ENCODE data around the gene ANKMY1.

Gene ANKMY1

GRCh38 chr2:240557808-240558207 is at the start of gene ANKMY1:
ANKMY1 (minus strand) TSS chr2:240557988; CDS start chr2:240557335, 653 bp downstream.
- no peak within 1 kb of the TSS for H3K27ac ChIP-seq
- DNase-seq (ENCODE audit: low read depth, low spot score): no peak

- no peak for DNase-seq (ENCODE audit: low read depth, low spot score)
- H3K27ac ChIP-seq: no peak overlapping the region
Measured at GRCh38 chr2:240605867-240606743, 48.3 kb upstream of the ANKMY1 start.

GRCh38 chr2:240604939-240605716 is 47.3 kb upstream of the ANKMY1 start:
- DNase-seq (ENCODE audit: low read depth, low spot score): no peak
- no peak overlapping the region for H3K27ac ChIP-seq

GRCh38 chr2:240604291-240604938 is 46.6 kb upstream of the ANKMY1 start:
- no peak for DNase-seq (ENCODE audit: low read depth, low spot score)
- H3K27ac ChIP-seq: no peak overlapping the region

- H3K27ac ChIP-seq: no peak overlapping the region
- DNase-seq (ENCODE audit: low read depth, low spot score): no peak
Measured at GRCh38 chr2:240603846-240604245, 46.1 kb upstream of the ANKMY1 start.

GRCh38 chr2:240603081-240603835 is 45.5 kb upstream of the ANKMY1 start:
- H3K27ac ChIP-seq: no peak overlapping the region
- no peak for DNase-seq (ENCODE audit: low read depth, low spot score)

GRCh38 chr2:240602266-240603050 is 44.7 kb upstream of the ANKMY1 start:
- no peak for DNase-seq (ENCODE audit: low read depth, low spot score)
- H3K27ac ChIP-seq: no peak overlapping the region

- no peak for DNase-seq (ENCODE audit: low read depth, low spot score)
- H3K27ac ChIP-seq: no peak overlapping the region
Measured at GRCh38 chr2:240601831-240602160, 44.0 kb upstream of the ANKMY1 start.

- no peak overlapping the region for H3K27ac ChIP-seq
- DNase-seq (ENCODE audit: low read depth, low spot score): no peak
Measured at GRCh38 chr2:240601061-240601830, 43.5 kb upstream of the ANKMY1 start.

GRCh38 chr2:240600451-240600961 is 42.7 kb upstream of the ANKMY1 start:
- no peak for DNase-seq (ENCODE audit: low read depth, low spot score)

GRCh38 chr2:240599141-240599583 is 41.4 kb upstream of the ANKMY1 start:
- H3K27ac ChIP-seq: no peak overlapping the region
- DNase-seq (ENCODE audit: low read depth, low spot score): no peak

More at GRCh38 chr2:240600451-240600961, 42.7 kb upstream of the ANKMY1 start:
- H3K27ac ChIP-seq: no peak overlapping the region

GRCh38 chr2:240598311-240598911 is 40.6 kb upstream of the ANKMY1 start:
- DNase-seq (ENCODE audit: low read depth, low spot score): no peak
- no peak overlapping the region for H3K27ac ChIP-seq

GRCh38 chr2:240597419-240598181 is 39.8 kb upstream of the ANKMY1 start:
- DNase-seq (ENCODE audit: low read depth, low spot score): no peak
- H3K27ac ChIP-seq: no peak overlapping the region

- DNase-seq (ENCODE audit: low read depth, low spot score): no peak
- no peak overlapping the region for H3K27ac ChIP-seq
Measured at GRCh38 chr2:240597054-240597418, 39.2 kb upstream of the ANKMY1 start.

- DNase-seq (ENCODE audit: low read depth, low spot score): no peak
- no peak overlapping the region for H3K27ac ChIP-seq
Measured at GRCh38 chr2:240596491-240596931, 38.7 kb upstream of the ANKMY1 start.

- H3K27ac ChIP-seq: no peak overlapping the region
- DNase-seq (ENCODE audit: low read depth, low spot score): no peak
Measured at GRCh38 chr2:240596080-240596460, 38.3 kb upstream of the ANKMY1 start.

GRCh38 chr2:240595381-240596079 is 37.7 kb upstream of the ANKMY1 start:
- no peak for DNase-seq (ENCODE audit: low read depth, low spot score)
- no peak overlapping the region for H3K27ac ChIP-seq
